Measurements from ENCODE around the gene ECM1. TPM values are rescaled to one million over a fixed set of nuclear protein-coding genes. Genes with fewer than 3 reads are reported as not detected.
A peak's percentile ranks its signal among the peaks of the same experiment; 100 is the strongest.

ECM1 gene
- total and polyA plus RNA-seq, 2 experiments from 2014 or later: 3.0 to 7.1 TPM

DNA sequence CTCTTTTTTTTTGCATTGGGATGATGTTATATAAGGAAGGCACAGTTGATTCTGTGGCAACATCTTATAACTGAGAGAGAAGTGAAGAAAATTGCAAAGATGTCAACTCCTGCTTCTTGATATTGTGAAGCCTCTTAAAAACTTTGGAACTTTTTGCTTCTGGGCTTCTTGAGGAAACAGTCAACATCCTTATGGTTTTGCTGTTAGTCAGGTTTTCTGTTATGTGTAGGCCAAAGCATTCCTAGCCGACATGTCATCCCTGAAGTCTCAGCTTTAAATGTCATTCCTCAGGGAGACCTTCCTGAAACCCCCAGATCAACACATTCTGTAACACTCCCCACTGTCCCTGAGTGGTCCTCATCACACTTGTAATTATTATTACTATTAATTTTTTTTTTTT lies 20.3 kb downstream of the ECM1 start:
- DNase-seq (ENCODE audit: low spot score): no peak
- H3K27me3 ChIP-seq: no peaks in the 10 kb centered on the region
- H3K9me2 ChIP-seq (replicated peaks; ENCODE audit: insufficient read depth): no peaks in the 10 kb centered on the region
- H2AFZ ChIP-seq: no peak overlapping the region
- H3K9me3 ChIP-seq (ENCODE audit: low read depth): no peaks in the 10 kb centered on the region
- peaks cover 6% of the 10 kb centered on the region for H3K4me1 ChIP-seq (ENCODE audit: insufficient read depth)
- no peak for TF ChIP-seq EZH2 (IDR thresholded peaks at IDR 0.05; ENCODE audit: borderline replicate concordance)
- no peak for TF ChIP-seq EZH2phosphoT487 (IDR thresholded peaks at IDR 0.05; ENCODE audit: low read depth, severe bottlenecking, unreplicated experiment)
- TF ChIP-seq, protein P1, sequence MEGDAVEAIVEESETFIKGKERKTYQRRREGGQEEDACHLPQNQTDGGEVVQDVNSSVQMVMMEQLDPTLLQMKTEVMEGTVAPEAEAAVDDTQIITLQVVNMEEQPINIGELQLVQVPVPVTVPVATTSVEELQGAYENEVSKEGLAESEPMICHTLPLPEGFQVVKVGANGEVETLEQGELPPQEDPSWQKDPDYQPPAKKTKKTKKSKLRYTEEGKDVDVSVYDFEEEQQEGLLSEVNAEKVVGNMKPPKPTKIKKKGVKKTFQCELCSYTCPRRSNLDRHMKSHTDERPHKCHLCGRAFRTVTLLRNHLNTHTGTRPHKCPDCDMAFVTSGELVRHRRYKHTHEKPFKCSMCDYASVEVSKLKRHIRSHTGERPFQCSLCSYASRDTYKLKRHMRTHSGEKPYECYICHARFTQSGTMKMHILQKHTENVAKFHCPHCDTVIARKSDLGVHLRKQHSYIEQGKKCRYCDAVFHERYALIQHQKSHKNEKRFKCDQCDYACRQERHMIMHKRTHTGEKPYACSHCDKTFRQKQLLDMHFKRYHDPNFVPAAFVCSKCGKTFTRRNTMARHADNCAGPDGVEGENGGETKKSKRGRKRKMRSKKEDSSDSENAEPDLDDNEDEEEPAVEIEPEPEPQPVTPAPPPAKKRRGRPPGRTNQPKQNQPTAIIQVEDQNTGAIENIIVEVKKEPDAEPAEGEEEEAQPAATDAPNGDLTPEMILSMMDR (IDR thresholded peaks at IDR 0.05; ENCODE audit: poor library complexity): no peak
- no peaks in the 10 kb centered on the region for H4K20me1 ChIP-seq (ENCODE audit: insufficient read depth, poor library complexity, severe bottlenecking)
- no peak overlapping the region for H3K4me2 ChIP-seq
- WGBS (ENCODE audit: low lambda C conversion rate, missing lambda C conversion rate): 59% methylated on average over 1 of the region's 1 CpG
- H3K27ac ChIP-seq: no peak overlapping the region
- no peaks in the 10 kb centered on the region for H3K79me2 ChIP-seq
- no peak overlapping the region for H3K4me3 ChIP-seq
- H3K36me3 ChIP-seq (replicated peaks; ENCODE audit: insufficient read depth, low read depth): no peaks in the 10 kb centered on the region

GRCh38 chr1:150529017-150529416 lies 21.1 kb downstream of the ECM1 start:
- TF ChIP-seq EZH2phosphoT487 (IDR thresholded peaks at IDR 0.05; ENCODE audit: low read depth, severe bottlenecking, unreplicated experiment) (no peak), EZH2 (IDR thresholded peaks at IDR 0.05; ENCODE audit: borderline replicate concordance) (no peak)
- TF ChIP-seq, protein P1 (IDR thresholded peaks at IDR 0.05; ENCODE audit: poor library complexity): no peak
- H3K4me1 ChIP-seq (ENCODE audit: insufficient read depth): peaks cover 6% of the 10 kb centered on the region
- no peak for DNase-seq (ENCODE audit: low spot score)
- H3K79me2 ChIP-seq: no peaks in the 10 kb centered on the region
- no peak overlapping the region for H3K4me2 ChIP-seq
- H3K9me2 ChIP-seq (replicated peaks; ENCODE audit: insufficient read depth): no peaks in the 10 kb centered on the region
- WGBS (ENCODE audit: low lambda C conversion rate, missing lambda C conversion rate): 49% methylated on average over 4 of the region's 4 CpGs
- no peaks in the 10 kb centered on the region for H4K20me1 ChIP-seq (ENCODE audit: insufficient read depth, poor library complexity, severe bottlenecking)
- H3K27me3 ChIP-seq: no peaks in the 10 kb centered on the region
- no peak overlapping the region for H2AFZ ChIP-seq
- peak overlapping the region; percentile 16 for H3K27ac ChIP-seq
- H3K4me3 ChIP-seq: no peak overlapping the region
- no peaks in the 10 kb centered on the region for H3K36me3 ChIP-seq (replicated peaks; ENCODE audit: insufficient read depth, low read depth)
- H3K9me3 ChIP-seq (ENCODE audit: low read depth): no peaks in the 10 kb centered on the region

- DNase-seq (ENCODE audit: low spot score): no peak
- no peaks in the 10 kb centered on the region for H3K27me3 ChIP-seq
- H2AFZ ChIP-seq: no peak overlapping the region
- H3K4me1 ChIP-seq (ENCODE audit: insufficient read depth): peaks cover 6% of the 10 kb centered on the region
- H3K4me2 ChIP-seq: no peak overlapping the region
- H3K9me2 ChIP-seq (replicated peaks; ENCODE audit: insufficient read depth): no peaks in the 10 kb centered on the region
- no peak overlapping the region for H3K4me3 ChIP-seq
- H4K20me1 ChIP-seq (ENCODE audit: insufficient read depth, poor library complexity, severe bottlenecking): no peaks in the 10 kb centered on the region
- TF ChIP-seq, protein P1 (IDR thresholded peaks at IDR 0.05; ENCODE audit: poor library complexity): no peak
- TF ChIP-seq EZH2phosphoT487 (IDR thresholded peaks at IDR 0.05; ENCODE audit: low read depth, severe bottlenecking, unreplicated experiment) (no peak), EZH2 (IDR thresholded peaks at IDR 0.05; ENCODE audit: borderline replicate concordance) (no peak)
- no peak overlapping the region for H3K27ac ChIP-seq
- H3K9me3 ChIP-seq (ENCODE audit: low read depth): no peaks in the 10 kb centered on the region
- H3K79me2 ChIP-seq: no peaks in the 10 kb centered on the region
- 93% methylated on average over 14 of the region's 14 CpGs for WGBS (ENCODE audit: low lambda C conversion rate, missing lambda C conversion rate)
- no peaks in the 10 kb centered on the region for H3K36me3 ChIP-seq (replicated peaks; ENCODE audit: insufficient read depth, low read depth)
Measured at GRCh38 chr1:150530491-150531159, 22.7 kb downstream of the ECM1 start.
